NCI-H187 (cell line): Measurements from ENCODE around the gene MSMP.

Experiments
- DNase-seq, 2 experiments: peaks; one replicate each; lab custom pipeline; 2025; lab: John Stamatoyannopoulos, UW

MSMP gene

GRCh38 chr9:35723426-35723825 is 30.6 kb downstream of the MSMP start:
- DNase-seq = no peak

DNA sequence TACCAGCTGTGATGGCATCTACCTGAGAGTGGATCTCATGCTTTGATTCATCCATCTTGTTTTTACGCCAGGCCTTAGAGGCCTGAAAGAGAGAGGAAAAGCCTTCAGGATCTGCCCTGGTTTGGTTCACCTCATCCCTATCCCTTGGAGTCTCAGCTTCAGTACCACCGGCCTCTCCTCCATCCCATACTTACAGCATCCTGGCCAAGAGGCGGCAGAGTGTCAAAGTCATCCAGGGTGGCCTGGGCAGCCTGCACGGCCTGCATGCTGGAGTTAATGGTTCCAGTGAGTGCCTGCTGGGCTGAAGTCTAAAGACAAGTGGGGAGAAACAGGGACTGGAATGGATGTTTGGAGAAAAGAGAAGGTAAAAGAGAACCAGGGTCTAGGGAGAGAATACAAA is 34.5 kb downstream of the MSMP start:
- no peak for DNase-seq

GRCh38 chr9:35718721-35719511 is 35.2 kb downstream of the MSMP start:
- DNase-seq = no peak

GRCh38 chr9:35717132-35717870 is 36.8 kb downstream of the MSMP start:
- DNase-seq = no peak

DNA sequence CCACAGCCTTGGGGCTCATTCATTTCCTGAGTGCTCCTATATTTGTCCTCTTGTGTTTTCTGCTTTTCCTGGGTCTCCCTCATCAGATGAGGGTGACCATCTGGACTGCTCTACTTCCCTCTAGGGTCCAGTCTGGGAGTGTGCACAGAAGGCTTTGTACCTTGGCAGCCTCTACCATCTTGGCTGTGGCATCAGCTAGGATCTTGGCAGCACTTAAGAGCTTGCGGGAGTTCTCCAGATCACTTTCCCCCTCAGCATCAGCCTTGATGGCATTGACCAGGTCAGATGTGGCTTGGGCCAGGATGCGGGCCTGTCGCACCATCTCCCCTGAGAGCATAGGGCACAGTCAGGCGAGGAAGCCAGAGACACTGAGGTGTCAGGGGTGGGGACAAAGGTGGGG is 37.8 kb downstream of the MSMP start:
- no peak for DNase-seq

DNA sequence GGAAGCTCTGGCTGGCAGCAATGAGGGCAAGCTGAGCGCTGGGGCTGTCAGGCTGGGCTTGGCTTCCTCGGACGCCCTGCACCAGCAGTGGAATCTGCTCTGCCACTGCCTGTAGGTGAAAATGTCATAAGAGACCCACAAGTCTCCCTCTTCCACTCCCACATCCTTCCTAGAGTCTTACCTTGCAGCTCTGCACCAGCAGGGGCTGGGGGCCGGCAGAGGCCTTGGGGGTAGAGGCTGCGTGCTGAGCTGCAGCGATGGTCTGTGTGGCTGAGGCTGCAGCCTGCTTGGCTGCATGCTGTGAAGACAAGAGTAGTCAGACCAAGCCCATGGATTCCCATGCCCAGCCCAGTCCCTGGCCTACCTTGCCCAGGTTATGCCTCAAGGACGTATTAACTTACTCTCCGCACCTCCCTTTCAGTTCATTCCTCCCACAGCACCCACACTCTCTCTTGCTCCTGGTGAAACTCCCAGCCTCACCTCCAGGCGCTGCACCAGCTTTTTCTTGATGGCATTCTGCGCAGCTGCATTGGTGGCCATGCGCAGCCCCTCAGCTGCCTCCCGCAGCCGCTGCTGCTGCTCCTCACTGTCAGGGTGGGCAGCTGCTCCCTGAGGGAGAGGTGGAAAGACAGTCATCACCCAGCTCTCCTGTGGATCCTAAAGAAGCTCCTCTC is 39.4 kb downstream of the MSMP start:
- no peak for DNase-seq

GRCh38 chr9:35714123-35714522 is 40.0 kb downstream of the MSMP start:
- DNase-seq = no peak

- no peak for DNase-seq
Measured at GRCh38 chr9:35713578-35713977, 40.5 kb downstream of the MSMP start.

- DNase-seq = no peak
Measured at GRCh38 chr9:35712762-35713400, 41.2 kb downstream of the MSMP start.

DNA sequence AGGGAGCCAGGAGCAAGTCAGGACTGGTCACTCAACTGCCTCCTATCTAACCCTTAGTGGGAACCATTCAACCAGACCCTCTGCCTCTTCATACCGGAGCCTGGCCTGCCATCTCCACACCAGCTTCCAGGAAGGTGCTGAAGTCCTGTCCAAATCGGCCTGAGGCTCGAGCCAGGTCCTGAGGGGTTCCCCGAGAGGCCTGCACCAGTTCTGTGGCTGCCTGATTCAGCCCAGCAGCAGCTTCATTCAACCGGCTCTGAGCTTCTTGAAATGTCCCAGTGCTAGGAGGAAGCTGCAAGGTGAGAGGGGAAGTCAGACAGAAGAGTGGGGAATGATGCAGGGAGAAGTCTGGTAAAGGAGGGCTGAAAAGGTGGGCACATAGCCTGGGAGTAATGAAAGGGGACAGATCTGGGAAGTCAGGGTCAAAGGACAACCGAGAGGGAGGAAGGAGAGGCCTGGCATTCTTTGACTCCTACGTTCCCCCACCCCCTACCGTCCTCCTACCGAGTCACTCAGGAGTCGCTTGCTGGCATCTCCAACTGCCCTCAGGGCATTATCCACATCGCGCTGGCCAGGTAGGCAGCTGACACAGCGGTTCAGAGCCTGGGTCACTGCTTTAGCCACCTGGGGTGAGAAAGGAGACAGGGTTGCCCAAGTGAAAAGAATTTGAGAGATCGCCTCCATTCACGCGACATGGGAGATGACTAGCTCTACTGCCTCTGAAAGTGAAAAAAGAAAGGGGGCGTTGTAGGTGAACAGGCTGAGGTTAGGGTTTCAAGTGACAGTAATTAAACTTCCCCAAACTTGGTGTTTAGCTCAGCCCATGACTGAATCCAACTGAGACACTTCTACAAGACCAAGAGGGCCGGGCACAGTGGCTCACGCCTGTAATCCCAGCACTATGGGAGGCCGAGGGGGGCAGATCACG is 42.3 kb downstream of the MSMP start:
- no peak for DNase-seq

- DNase-seq = no peak
Measured at GRCh38 chr9:35710818-35711500, 43.1 kb downstream of the MSMP start.

DNA sequence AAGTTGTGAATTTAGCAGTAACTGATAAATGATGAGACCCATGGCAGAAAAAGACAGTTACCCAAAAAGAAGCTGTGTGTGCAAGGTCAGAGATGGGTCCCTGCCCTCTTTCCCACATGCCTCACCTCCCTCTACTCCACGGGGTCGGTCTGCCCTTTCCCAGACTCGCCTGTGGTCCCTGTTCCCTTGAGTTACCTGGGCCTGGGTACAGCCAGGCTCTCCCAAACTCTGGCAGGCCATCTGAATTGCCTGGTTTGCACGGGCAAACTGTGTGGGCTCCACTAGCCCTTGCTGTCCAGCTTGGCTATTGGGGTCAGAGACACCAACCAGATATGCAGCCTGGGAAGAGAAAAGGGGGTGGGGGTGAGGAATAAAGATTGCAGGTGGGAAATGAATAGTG is 45.9 kb downstream of the MSMP start:
- no peak for DNase-seq

DNA sequence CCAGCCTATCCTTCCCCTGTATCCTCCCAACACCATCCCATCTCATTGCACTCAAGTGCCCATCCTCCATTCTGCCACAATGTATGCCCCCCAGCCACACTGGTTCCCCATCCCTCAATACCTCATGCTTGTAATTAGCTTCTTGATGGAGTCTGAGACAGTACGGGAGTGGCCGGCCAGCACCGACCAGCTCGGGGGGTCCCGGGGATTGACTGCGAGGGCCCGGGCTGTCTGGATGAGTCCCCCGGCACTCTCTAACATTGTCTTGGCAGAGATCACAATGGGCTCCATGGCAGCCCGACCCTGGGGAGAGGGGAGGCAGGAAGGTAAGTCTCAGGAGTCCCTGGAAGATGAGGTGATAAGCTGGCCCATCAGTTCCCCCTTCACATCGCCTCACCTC is 47.1 kb downstream of the MSMP start:
- no peak for DNase-seq

DNA sequence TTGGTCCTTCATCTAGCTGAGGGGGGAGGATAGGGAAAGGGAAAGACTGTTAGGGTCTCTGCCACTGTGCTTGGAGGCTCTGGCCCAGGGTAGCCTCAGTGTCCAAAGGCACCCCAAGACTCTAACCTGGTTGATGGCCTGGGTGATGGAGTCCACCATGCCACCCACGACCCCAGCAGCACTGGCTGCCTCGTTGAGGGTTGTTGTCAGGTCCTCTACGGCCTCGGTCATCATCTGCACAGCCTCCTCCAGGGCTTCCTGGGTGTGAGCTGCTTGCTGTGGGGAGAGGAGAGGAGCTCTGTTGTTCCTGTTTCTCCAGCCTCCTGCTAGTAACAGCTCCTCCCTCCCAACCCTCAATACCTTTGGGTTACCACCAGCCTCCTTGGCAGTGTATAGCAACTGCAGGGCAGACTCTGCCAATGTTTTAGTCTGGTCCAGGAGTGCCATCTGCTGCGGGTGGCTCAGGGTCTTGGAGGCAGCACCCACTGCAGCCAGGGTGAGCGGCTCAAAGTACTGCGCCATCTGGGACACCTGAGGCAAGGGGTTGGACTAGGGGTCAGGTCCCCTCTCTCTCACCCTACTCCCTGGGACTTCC is 48.1 kb downstream of the MSMP start:
- DNase-seq = no peak

DNA sequence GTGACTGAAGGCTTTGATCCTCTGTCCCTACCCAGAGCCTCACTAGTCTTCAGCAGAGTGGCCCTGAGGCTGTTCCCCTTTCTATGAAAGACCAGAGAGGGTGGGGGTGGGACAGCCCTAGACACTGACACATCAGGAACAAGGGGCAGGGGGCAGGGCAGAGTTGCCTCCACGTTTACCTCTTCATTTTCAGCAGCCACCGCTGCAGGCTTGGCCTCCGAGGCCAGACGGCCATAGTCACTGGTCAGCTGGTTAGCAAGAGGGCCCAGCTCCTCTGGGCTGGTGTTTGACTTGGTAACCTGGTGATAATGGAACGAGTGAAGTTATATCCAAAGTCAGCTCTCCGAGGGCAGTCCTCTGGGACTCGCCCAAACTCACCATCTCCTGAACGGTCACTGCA is 48.7 kb downstream of the MSMP start:
- DNase-seq = no peak

DNA sequence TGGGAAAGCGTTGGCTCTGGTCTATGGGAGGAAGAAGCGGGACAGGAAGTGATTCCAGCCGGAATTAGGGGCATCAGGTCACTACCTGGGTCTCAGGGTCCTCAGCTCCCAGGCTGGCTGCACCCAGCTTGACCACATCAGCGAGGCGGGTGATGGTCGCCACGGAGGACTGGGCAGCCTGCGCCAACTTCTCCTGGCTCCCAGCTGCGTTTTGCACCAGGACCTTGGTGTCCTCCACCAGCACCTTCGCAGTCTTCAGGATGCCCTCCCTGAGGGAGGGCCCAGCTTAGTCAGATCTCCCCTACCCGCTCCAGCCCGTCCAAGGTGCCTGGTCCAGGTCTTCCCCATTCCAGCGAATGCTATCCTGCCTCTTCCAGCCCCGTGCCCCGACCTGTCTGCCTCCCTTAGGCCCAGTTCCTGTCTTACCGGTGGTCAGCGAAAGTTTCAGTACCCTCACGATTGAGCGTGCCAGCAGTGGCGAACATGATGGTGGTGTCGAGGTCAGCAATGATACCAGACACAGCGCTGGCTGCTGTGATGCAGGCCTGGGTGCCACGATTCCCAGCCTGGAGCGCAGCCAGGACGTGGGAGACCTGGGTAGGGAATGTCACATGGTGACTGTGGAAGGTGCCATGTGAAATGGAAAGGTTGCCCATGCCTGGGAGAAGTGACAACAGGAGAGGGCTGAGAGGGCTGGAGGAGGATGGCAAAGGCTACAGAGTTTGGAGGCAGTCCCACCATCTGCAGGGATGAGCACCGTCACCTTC is 50.0 kb downstream of the MSMP start:
- DNase-seq = no peak
